Endothelial cell of umbilical vein (primary cell): ENCODE results near the gene SPACA4.

Experiments used
- EZH2 ChIP-seq: IDR thresholded peaks from 2 replicates; pipeline ENCODE4 v1.6.1; 2012; ENCODE audit warnings: borderline replicate concordance, low read depth, mild to moderate bottlenecking, moderate library complexity, low read length, inconsistent platforms; ENCODE audit not compliant: severe bottlenecking
- JUN ChIP-seq: IDR thresholded peaks from 2 replicates; pipeline ENCODE4 v1.6.1; 2011; ENCODE audit warnings: borderline replicate concordance, low read depth; ENCODE audit not compliant: insufficient read length, insufficient read depth
- MYC ChIP-seq: IDR thresholded peaks from one replicate; pipeline ENCODE4 v1.6.1; 2011; ENCODE audit warnings: mild to moderate bottlenecking, low read depth, low read length
- POLR2A ChIP-seq: IDR thresholded peaks from 2 replicates; pipeline ENCODE4 v1.6.1; 2012; ENCODE audit warnings: low read depth, mild to moderate bottlenecking, control low read depth, low read length
- POLR2AphosphoS5 ChIP-seq: IDR thresholded peaks from 2 replicates; pipeline ENCODE4 v1.6.1; 2012; ENCODE audit warnings: low read depth, mild to moderate bottlenecking, control low read depth, low read length, moderate library complexity; ENCODE audit not compliant: insufficient read depth
- TF ChIP-seq, protein P1 (sequence below), 2 donors: IDR thresholded peaks; 1 replicate in 1 of 2; 2 replicates in 1 of 2; pipeline ENCODE4 v1.5.1; 2011; ENCODE audit warnings: low read length in 2 of 2, mild to moderate bottlenecking in 2 of 2, moderate library complexity in 2 of 2, control low read depth in 1 of 2, inconsistent platforms in 1 of 2, low read depth in 1 of 2; ENCODE audit not compliant: insufficient read depth in 1 of 2; ENCODE audit errors: extremely low read depth in 1 of 2
- TF ChIP-seq, protein P2 (sequence below): IDR thresholded peaks from 2 replicates; pipeline ENCODE4 v1.6.1; 2011; ENCODE audit not compliant: insufficient read depth, insufficient read length

DNA sequence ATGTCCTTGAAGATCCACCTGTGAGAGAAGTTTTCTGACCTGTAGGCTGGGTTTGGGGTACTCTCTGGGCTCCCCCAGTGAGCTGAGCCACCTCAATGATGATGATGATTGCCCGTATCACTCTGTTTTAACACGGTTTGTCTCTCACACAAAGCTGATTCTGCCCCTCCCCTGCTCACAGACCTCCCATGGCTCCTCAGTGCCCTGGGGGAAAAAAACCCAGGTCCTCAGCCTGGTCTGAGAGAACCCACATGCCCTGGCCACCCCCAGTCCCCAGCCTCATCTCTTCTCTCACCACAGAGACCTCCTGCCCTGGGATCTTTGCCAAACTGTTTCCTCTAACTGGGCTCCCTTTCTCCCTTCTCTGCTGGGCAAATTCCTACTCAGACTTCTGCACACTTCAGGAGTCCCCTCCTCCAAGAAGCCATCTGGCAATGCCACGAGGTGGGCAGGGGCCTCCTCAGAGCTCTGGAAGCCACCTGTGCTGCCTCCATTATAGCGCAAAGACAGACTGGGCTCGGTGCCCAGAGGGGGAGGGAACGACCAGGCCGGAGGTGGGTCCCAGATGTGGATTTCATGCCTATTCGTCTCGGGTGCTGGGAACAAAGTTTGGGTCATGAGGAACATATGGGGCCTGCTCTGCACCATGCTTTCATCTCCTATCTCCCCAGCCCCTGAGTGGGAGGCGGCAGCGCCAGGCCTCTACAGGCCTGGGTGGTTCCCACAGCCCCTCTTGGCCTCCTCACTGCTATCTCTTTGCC lies 47.9 kb downstream of the SPACA4 start:
- TF ChIP-seq POLR2AphosphoS5 (no peak), POLR2A (no peak), EZH2 (no peak), JUN (no peak), MYC (no peak)
- TF ChIP-seq, protein P1, sequence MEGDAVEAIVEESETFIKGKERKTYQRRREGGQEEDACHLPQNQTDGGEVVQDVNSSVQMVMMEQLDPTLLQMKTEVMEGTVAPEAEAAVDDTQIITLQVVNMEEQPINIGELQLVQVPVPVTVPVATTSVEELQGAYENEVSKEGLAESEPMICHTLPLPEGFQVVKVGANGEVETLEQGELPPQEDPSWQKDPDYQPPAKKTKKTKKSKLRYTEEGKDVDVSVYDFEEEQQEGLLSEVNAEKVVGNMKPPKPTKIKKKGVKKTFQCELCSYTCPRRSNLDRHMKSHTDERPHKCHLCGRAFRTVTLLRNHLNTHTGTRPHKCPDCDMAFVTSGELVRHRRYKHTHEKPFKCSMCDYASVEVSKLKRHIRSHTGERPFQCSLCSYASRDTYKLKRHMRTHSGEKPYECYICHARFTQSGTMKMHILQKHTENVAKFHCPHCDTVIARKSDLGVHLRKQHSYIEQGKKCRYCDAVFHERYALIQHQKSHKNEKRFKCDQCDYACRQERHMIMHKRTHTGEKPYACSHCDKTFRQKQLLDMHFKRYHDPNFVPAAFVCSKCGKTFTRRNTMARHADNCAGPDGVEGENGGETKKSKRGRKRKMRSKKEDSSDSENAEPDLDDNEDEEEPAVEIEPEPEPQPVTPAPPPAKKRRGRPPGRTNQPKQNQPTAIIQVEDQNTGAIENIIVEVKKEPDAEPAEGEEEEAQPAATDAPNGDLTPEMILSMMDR (IDR thresholded peaks at IDR 0.05; ENCODE audit: extremely low read depth in 1 of 2, insufficient read depth in 1 of 2, low read depth in 1 of 2, low read length in 2 of 2) = no peak
- TF ChIP-seq, protein P2, sequence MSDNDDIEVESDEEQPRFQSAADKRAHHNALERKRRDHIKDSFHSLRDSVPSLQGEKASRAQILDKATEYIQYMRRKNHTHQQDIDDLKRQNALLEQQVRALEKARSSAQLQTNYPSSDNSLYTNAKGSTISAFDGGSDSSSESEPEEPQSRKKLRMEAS = no peak
